ENCODE data around the gene ACAA1.

GRCh38 chr3:38177181-38177580, 40.3 kb upstream of the ACAA1 start:
- TF ChIP-seq EZH2 (IDR thresholded peaks at IDR 0.05; ENCODE audit: low read length, unreplicated experiment) (no peak), EZH2phosphoT487 (IDR thresholded peaks at IDR 0.05; ENCODE audit: borderline replicate concordance, low read length) (no peak)
- TF ChIP-seq, protein P1, sequence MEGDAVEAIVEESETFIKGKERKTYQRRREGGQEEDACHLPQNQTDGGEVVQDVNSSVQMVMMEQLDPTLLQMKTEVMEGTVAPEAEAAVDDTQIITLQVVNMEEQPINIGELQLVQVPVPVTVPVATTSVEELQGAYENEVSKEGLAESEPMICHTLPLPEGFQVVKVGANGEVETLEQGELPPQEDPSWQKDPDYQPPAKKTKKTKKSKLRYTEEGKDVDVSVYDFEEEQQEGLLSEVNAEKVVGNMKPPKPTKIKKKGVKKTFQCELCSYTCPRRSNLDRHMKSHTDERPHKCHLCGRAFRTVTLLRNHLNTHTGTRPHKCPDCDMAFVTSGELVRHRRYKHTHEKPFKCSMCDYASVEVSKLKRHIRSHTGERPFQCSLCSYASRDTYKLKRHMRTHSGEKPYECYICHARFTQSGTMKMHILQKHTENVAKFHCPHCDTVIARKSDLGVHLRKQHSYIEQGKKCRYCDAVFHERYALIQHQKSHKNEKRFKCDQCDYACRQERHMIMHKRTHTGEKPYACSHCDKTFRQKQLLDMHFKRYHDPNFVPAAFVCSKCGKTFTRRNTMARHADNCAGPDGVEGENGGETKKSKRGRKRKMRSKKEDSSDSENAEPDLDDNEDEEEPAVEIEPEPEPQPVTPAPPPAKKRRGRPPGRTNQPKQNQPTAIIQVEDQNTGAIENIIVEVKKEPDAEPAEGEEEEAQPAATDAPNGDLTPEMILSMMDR (conservative IDR thresholded peaks at IDR 0.05; ENCODE audit: low read depth, low read length), result no peak

All from PC-3 (cell line).